K562 (cell line): ENCODE data around the gene OBSCN. TPM values are rescaled to one million over a fixed set of nuclear protein-coding genes. Genes with fewer than 3 reads are reported as not detected.
A peak's percentile ranks its signal among the peaks of the same experiment; 100 is the strongest.

Source experiments
- ATAC-seq: fragments of 200-7000 bp; cut with Tn5 transposase; 3 replicates; pipeline ENCODE4 v1.9.1; 2020; ENCODE audit warnings: moderate library complexity
- BruUV-seq: library from RNA; stranded (reverse); fragments of 400-500 nt; replicated peaks from 2 replicates; lab custom pipeline; 2021; lab: Mats Ljungman, UMichigan
- CTCF ChIA-PET: fragments of 300-600 bp; formaldehyde crosslinking; extraction: SDS; loops from one replicate; lab custom pipeline; 2021; ENCODE audit warnings: low intra/inter-chr PET ratio; lab: Yijun Ruan, JAX
- POLR2A ChIA-PET: fragments of 300-600, 350-650 bp; sonication (Branson Sonifier 250); formaldehyde crosslinking; extraction: SDS; loops from one replicate; lab custom pipeline; 2021; ENCODE audit warnings: antibody characterized with exemption, inconsistent platforms; lab: Yijun Ruan, JAX
- DNase-seq, 4 experiments: peaks; one replicate each; pipeline versions ENCODE4 v3.0.0 to v3.0.0-alpha.2; 2011 to 2018; ENCODE audit warnings: low spot score in 3 of 4, mixed read lengths in 3 of 4; ENCODE audit errors: extremely low read depth in 1 of 4
- FAIRE-seq: peaks from 2 replicates; lab custom pipeline; 2011; peaks lifted over from hg19 to GRCh38; lab: Jason Lieb, UNC
- H2AFZ ChIP-seq: 2 replicates; pipeline ENCODE4 v1.6.0; 2011; ENCODE audit warnings: low read depth, low read length, control low read depth, inconsistent platforms
- H3K27ac ChIP-seq: fragments of 200-600 bp; 3 replicates; pipeline ENCODE4 v1.8.0; 2011; ENCODE audit warnings: low read depth, mild to moderate bottlenecking, control low read depth, inconsistent platforms, low read length, moderate library complexity, mixed read lengths; ENCODE audit errors: extremely low read depth
- H3K27me3 ChIP-seq, 2 experiments: fragments of 300-600 bp in 1 of 2; 2 replicates in 1 of 2; 3 replicates in 1 of 2; pipeline versions ENCODE4 v1.6.0 to v1.8.0; 2011; ENCODE audit warnings: inconsistent platforms in 2 of 2, low read length in 2 of 2, mild to moderate bottlenecking in 1 of 2, mixed read lengths in 1 of 2, moderate library complexity in 1 of 2; ENCODE audit not compliant: control insufficient read depth in 2 of 2, insufficient read depth in 2 of 2
- H3K36me3 ChIP-seq: fragments of 300-600 bp; 3 replicates; pipeline ENCODE4 v1.8.0; 2011; ENCODE audit warnings: mild to moderate bottlenecking, low read length, inconsistent platforms; ENCODE audit not compliant: control insufficient read depth, insufficient read depth
- H3K4me1 ChIP-seq, 2 experiments: fragments of 200-600 bp in 1 of 2; replicated peaks in 1 of 2; 2 replicates in 1 of 2; 3 replicates in 1 of 2; pipeline versions ENCODE4 v1.5.1 to v1.8.0; 2011; ENCODE audit warnings: inconsistent platforms in 2 of 2, low read length in 2 of 2, mild to moderate bottlenecking in 1 of 2, mixed read lengths in 1 of 2, moderate library complexity in 1 of 2; ENCODE audit not compliant: control insufficient read depth in 2 of 2, insufficient read depth in 2 of 2
- H3K4me2 ChIP-seq: 2 replicates; pipeline ENCODE4 v1.6.1; 2011; ENCODE audit warnings: low read length, control low read depth, inconsistent platforms, mixed read lengths; ENCODE audit not compliant: insufficient read depth
- H3K4me3 ChIP-seq: fragments of 200-600 bp; sonication (generic), shearing (Covaris generic); 2 replicates; pipeline ENCODE4 v1.5.1; 2016; ENCODE audit warnings: control low read depth, inconsistent platforms
- H3K79me2 ChIP-seq: fragments of 200-600 bp; 3 replicates; pipeline ENCODE4 v1.8.0; 2011; ENCODE audit warnings: low read length, inconsistent platforms; ENCODE audit not compliant: control insufficient read depth, insufficient read depth
- H3K9ac ChIP-seq, 2 experiments: 2 replicates each; pipeline versions ENCODE4 v1.6.0 to v1.6.1; 2011; ENCODE audit warnings: low read depth in 2 of 2, low read length in 2 of 2, control low read depth in 1 of 2, inconsistent platforms in 1 of 2, mild to moderate bottlenecking in 1 of 2, mixed read lengths in 1 of 2; ENCODE audit not compliant: insufficient read depth in 1 of 2
- H3K9me1 ChIP-seq: one replicate; pipeline ENCODE4 v1.6.0; 2011; ENCODE audit warnings: inconsistent platforms, mild to moderate bottlenecking, low read length, moderate library complexity; ENCODE audit not compliant: control insufficient read depth, insufficient read depth
- H3K9me3 ChIP-seq: replicated peaks from 2 replicates; pipeline ENCODE4 v1.5.1; 2011; ENCODE audit warnings: low read depth, low read length, inconsistent platforms; ENCODE audit not compliant: control insufficient read depth, insufficient read depth
- H4K20me1 ChIP-seq: replicated peaks from 2 replicates; pipeline ENCODE4 v1.6.1; 2011; ENCODE audit warnings: low read length, inconsistent platforms, mixed read lengths; ENCODE audit not compliant: control insufficient read depth, insufficient read depth
- EGR1 ChIP-seq: fragments of 450-650 bp; conservative IDR thresholded peaks from 2 replicates; pipeline ENCODE4 v1.6.1; 2017; ENCODE audit warnings: mild to moderate bottlenecking
- GABPB1 ChIP-seq: sonication (generic); formaldehyde crosslinking; IDR thresholded peaks from 2 replicates; pipeline ENCODE4 v1.8.0; 2022; ENCODE audit warnings: mild to moderate bottlenecking, missing genetic modification reagents
- WGBS: fragments of 100-300 bp; shearing (Covaris generic); methylation state at CpG from one replicate; pipeline ENCODE4 v1.1.6; 2016; ENCODE audit warnings: low coverage, mixed read lengths; ENCODE audit not compliant: insufficient coverage; ENCODE audit errors: missing lambda C conversion rate; 5-methylcytosine and 5-hydroxymethylcytosine counted together
- in situ Hi-C: fragments of 300-500 bp; cut with MboI; formaldehyde crosslinking; loops from 4 replicates; pipeline ENCODE4 v1.15.0; 2018; ENCODE audit warnings: inconsistent platforms, mixed read lengths
- intact Hi-C: fragments of 100-400 bp; cut with micrococcal nuclease; formaldehyde crosslinking; loops from 2 replicates; pipeline ENCODE4 v1.14.2; 2022
- polyA plus RNA-seq, 8 experiments: library from polyadenylated mRNA; depleted of rRNA in 4 of 8; stranded (reverse) in 5 of 8; unstranded in 3 of 8; fragments of >200 nt; fragmentation: Nextera tagmentation in 2 of 8; fragmentation: Illumina TruSeq in 1 of 8; extraction: Ambion mirVana in 2 of 8; extraction: Trizol in 1 of 8; gene quantifications; 2 replicates each; pipeline versions ENCODE4 v1.2.1 to v1.2.3, GENCODE V29; 2011 to 2014; ENCODE audit warnings: inconsistent platforms in 1 of 8, missing spikeins in 1 of 8
- total RNA-seq, 7 experiments: library from RNA; depleted of rRNA in 6 of 7; stranded (reverse); fragments of >200 nt in 6 of 7; fragmentation: Illumina TruSeq in 2 of 7; extraction: Trizol in 2 of 7; gene quantifications; 2 replicates each; pipeline versions ENCODE4 v1.2.1 to v1.2.3, GENCODE V29; 2011 to 2021; ENCODE audit warnings: low replicate concordance in 1 of 7

OBSCN gene
- total and polyA plus RNA-seq, 9 of the 15 experiments (the other 6 are each of a cell fraction or from before 2014, with no cell fraction given), result 0.18 to 19.7 (median 3.6) TPM

- peak overlapping the region; percentile 60; the same call in 1 of the 2 replicates for H2AFZ ChIP-seq
- H3K36me3 ChIP-seq, result no peaks in the 10 kb centered on the region
- H3K9me3 ChIP-seq, result no peaks in the 10 kb centered on the region
- no peaks in the 10 kb centered on the region for H3K79me2 ChIP-seq
- no peak for DNase-seq
- POLR2A ChIA-PET, result interaction anchor here (0.7 kb wide), 1 partner anchor 57 kb away, joined by 3 read pairs; no protein-coding TSS in a partner anchor
- no TSS peak for BruUV-seq
- H3K4me1 ChIP-seq, result peaks cover 11 to 38% of the 10 kb centered on the region in 2 experiments; a peak in 4 of 5 replicates
- 38% methylated on average over 12 of the region's 12 CpGs for WGBS
- H4K20me1 ChIP-seq, result no peaks in the 10 kb centered on the region
- no peak for ATAC-seq
- intact Hi-C loops, result no loop called here
- no peak overlapping the region for H3K4me2 ChIP-seq
- FAIRE-seq, result no peak
- no peak overlapping the region for H3K4me3 ChIP-seq
- TF ChIP-seq EGR1, result peak; percentile 31; the same call in 1 of the 2 replicates
- TF ChIP-seq GABPB1 (CRISPR knock-in tag), result no peak
- TF ChIP-seq, all 486 proteins: peak for 1
- Histone ChIP-seq H3K27ac (no peak overlapping the region), H3K9me1 (peaks cover 4% of the 10 kb centered on the region), H3K27me3 (peaks cover 27 to 60% of the 10 kb centered on the region in 2 experiments; a peak in 4 of 5 replicates), H3K9ac (peak overlapping the region in 1 of 2 experiments; percentile 60; a peak in 1 of 4 replicates)
- CTCF ChIA-PET, result no interaction called here
- in situ Hi-C loops, result no loop called here
Observed at GRCh38 chr1:228289239-228289849, 81.5 kb downstream of the OBSCN start.
